GM23248 (cell line): ENCODE measurements around the gene EHD4.

Source experiments
- EZH2 ChIP-seq: fragments of 200-600 bp; sonication (generic); IDR thresholded peaks from 2 replicates; pipeline ENCODE4 v1.6.1; 2018; ENCODE audit warnings: antibody characterized with exemption, mild to moderate bottlenecking; ENCODE audit not compliant: insufficient read depth, poor library complexity, severe bottlenecking
- EZH2phosphoT487 ChIP-seq: fragments of 200-600 bp; sonication (generic); IDR thresholded peaks from 2 replicates; pipeline ENCODE4 v1.6.1; 2018; ENCODE audit warnings: antibody characterized with exemption, moderate library complexity, mild to moderate bottlenecking, low read depth; ENCODE audit not compliant: insufficient read depth

DNA sequence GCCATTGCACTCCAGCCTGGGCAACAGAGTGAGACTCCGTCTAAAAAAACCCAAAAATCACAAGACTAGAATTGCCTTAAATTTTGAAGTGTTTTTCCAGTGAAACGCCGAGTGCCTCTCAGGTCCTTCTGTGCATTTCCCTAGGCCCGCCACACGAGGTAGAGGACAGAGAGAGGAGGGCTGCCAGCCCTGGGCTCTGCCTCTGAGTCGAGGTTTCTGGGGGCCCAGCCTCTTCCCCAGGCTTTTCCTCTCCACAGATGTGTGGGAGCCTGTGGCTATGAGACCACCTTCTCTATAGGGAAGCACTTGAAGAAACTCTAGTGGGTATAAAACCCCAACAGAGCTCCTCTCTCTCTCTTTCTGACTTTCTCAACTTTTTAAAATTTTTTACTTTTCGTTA, 10.9 kb upstream of the EHD4 start:
- no peak for TF ChIP-seq EZH2
- no peak for TF ChIP-seq EZH2phosphoT487
